Ovary (tissue), 9 donors: ENCODE data around the gene SEC31B. TPM values are rescaled to one million over a fixed set of nuclear protein-coding genes. Genes with fewer than 3 reads are reported as not detected.

ENCODE experiments used
- DNase-seq, 5 donors: peaks; one replicate each; pipeline ENCODE4 v3.0.0-alpha.2; 2019 to 2020
- H3K27ac ChIP-seq, 2 donors: fragments of 200-600 bp; one replicate each; pipeline versions ENCODE4 v1.5.1 to v1.8.0; 2019 to 2022
- H3K27me3 ChIP-seq: fragments of 200-600 bp; one replicate; pipeline ENCODE4 v1.8.0; 2022
- H3K36me3 ChIP-seq: fragments of 200-600 bp; sonication (generic); one replicate; pipeline ENCODE4 v1.5.1; 2019
- H3K4me1 ChIP-seq: one replicate; pipeline ENCODE4 v1.8.1; 2013; ENCODE audit warnings: mild to moderate bottlenecking, moderate library complexity; ENCODE audit not compliant: insufficient read depth
- H3K4me3 ChIP-seq: fragments of 200-600 bp; sonication (generic); one replicate; pipeline ENCODE4 v1.5.1; 2017
- H3K9me3 ChIP-seq, 2 donors: fragments of 200-600 bp in 1 of 2; sonication (generic) in 1 of 2; one replicate each; pipeline versions ENCODE4 v1.5.1 to v1.8.1; 2013 to 2019; ENCODE audit warnings: mild to moderate bottlenecking in 1 of 2, moderate library complexity in 1 of 2
- CTCF ChIP-seq, 3 donors: fragments of 450-650 bp in 2 of 3; fragments of 200-600 bp in 1 of 3; IDR thresholded peaks; one replicate each; pipeline versions ENCODE4 v1.5.1 to v1.8.0; 2016 to 2022; ENCODE audit warnings: antibody characterized with exemption in 3 of 3, mild to moderate bottlenecking in 1 of 3
- EP300 ChIP-seq: sonication (generic); formaldehyde crosslinking; IDR thresholded peaks from one replicate; pipeline ENCODE4 v1.6.1; 2017; ENCODE audit warnings: antibody characterized with exemption
- POLR2A ChIP-seq: fragments of 450-650 bp; IDR thresholded peaks from one replicate; pipeline ENCODE4 v1.6.1; 2017; ENCODE audit warnings: antibody characterized with exemption, mild to moderate bottlenecking, moderate library complexity
- WGBS, 3 donors: extraction: QIAGEN DNeasy Blood & Tissue Kit in 1 of 3; methylation state at CpG; one replicate each; pipeline versions ENCODE4 v1.1.5 to v1.1.7; 2013 to 2017; 5-methylcytosine and 5-hydroxymethylcytosine counted together
- intact Hi-C, 4 donors: fragments of 100-400 bp; cut with DNase I; formaldehyde crosslinking; loops; one replicate each; pipeline versions ENCODE4 v1.11.0 to v1.15.1; 2022 to 2023
- polyA plus RNA-seq, 2 donors: library from polyadenylated mRNA; stranded (reverse); fragments of 200-250 nt in 1 of 2; fragments of 350-450 nt in 1 of 2; fragmentation: Illumina TruSeq in 1 of 2; extraction: RNeasy Lipid Tissue Mini Kit (QIAGEN cat#74804) in 1 of 2; gene quantifications; one replicate each; pipeline ENCODE4 v1.2.3, GENCODE V29; 2013 to 2014
- total RNA-seq, 7 donors: library from RNA; depleted of rRNA in 2 of 7; stranded (reverse); fragments of >200 nt in 2 of 7; fragmentation: NEBNext Ultra II Directional in 3 of 7; extraction: Animal tissue kit (Norgen Biotek cat#: 25700) in 3 of 7; gene quantifications; one replicate each; pipeline versions ENCODE4 v1.1.0 to v1.2.4, GENCODE V29; 2016 to 2023
- donor health status: DM: no; HTN: no; CAD: no; lungs with moderate emphysema.
- donor health status: DM: no; HTN: no; CAD: no.
- donor health status: Bipolar disorder and iron deficiency.
- donor health status: DM: yes; HTN: yes; CAD: no.
- donor health status: DM: no; HTN: no; CAD: no.
- donor health status: DM: yes; HTN: yes; CAD: no.

The SEC31B gene
- total and polyA plus RNA-seq, 9 donors, result 6.1 to 14.1 (median 8.3) TPM

DNA sequence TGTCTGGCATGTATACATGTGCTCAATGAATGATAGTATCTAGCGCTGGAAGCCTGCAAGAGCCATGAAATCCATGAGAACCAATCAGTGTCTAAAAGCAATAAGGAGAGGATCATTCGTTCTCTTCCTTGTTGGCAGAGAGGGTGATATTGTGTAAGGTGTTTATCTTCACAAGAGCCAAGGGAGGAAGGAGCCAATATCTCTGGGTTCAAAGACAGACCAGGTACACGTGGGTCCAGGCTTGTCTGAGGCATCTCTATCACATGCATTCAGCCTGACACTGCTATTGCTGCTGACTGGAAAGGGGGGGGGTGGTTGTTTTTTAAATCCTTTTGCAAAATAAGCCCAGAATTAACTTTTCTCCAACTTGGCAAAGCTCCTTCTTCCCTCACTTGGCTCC, 4.0 kb downstream of the SEC31B start:
- WGBS, 3 donors, result 69 to 85% (median 80%) methylated on average over 3 of the region's 3 CpGs
- Histone ChIP-seq H3K4me3 (no peak overlapping the region), H3K9me3 (no peaks in the 10 kb centered on the region), H3K27ac (no peak overlapping the region), H3K27me3 (no peaks in the 10 kb centered on the region), H3K4me1 (peaks cover 8% of the 10 kb centered on the region), H3K36me3 (no peaks in the 10 kb centered on the region)
- intact Hi-C loops, result loop anchor here in 1 of 4 donors (10.0 kb wide), 2 partner anchors 181 to 211 kb away; partner anchors contain the start of gene PKD2L1
- TF ChIP-seq POLR2A (no peak), CTCF (IDR thresholded peaks at IDR 0.05) (no peak), EP300 (no peak)
- DNase-seq, result no peak

- Histone ChIP-seq H3K4me1 (no peaks in the 10 kb centered on the region), H3K36me3 (no peaks in the 10 kb centered on the region), H3K4me3 (no peak overlapping the region), H3K9me3 (no peaks in the 10 kb centered on the region), H3K27me3 (no peaks in the 10 kb centered on the region), H3K27ac (no peak overlapping the region)
- intact Hi-C loops, result loop anchor here in 1 of 4 donors (10.0 kb wide), 2 partner anchors 176 to 206 kb away; partner anchors contain the start of gene PKD2L1
- 87 to 92% (median 89%) methylated on average over 7 of the region's 7 CpGs for WGBS, 3 donors
- no peak for TF ChIP-seq POLR2A
- TF ChIP-seq CTCF (IDR thresholded peaks at IDR 0.05), result no peak
- no peak for TF ChIP-seq EP300
- DNase-seq, result no peak
These were observed 8.9 kb downstream of the SEC31B start for GRCh38 chr10:100510533-100511308.

DNA sequence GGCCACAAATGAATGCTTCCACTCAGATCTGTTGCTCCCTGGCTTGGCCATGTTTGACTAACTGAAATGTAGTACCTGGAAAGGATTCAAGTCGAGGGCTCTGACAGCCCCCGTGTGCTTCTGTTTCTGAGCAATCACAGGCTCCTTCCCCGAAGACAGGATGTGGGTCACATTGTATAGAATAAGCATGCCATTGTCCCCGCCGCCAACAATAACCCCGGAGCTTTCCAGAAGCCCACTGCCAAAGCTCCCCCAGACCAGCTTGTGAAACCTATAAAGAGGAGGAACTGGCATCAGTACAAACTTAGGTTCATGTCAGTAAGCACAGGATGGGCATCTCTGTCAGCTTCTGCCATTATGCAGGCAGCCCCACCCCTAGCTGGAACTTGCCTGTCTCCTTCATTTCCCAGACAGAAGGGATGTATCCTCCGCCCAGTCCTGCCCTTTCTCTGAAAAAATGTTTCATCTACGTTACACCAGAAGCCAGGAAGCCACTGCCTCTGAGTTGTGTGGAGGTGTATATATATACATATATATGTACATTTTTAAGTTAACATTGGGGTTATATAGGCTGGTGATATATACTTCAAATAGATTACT, 10.3 kb downstream of the SEC31B start:
- WGBS, 3 donors, result 82 to 85% (median 83%) methylated on average over 8 of the region's 8 CpGs
- Histone ChIP-seq H3K27ac (no peak overlapping the region), H3K36me3 (no peaks in the 10 kb centered on the region)

GRCh38 chr10:100508691-100509150, 10.9 kb downstream of the SEC31B start:
- TF ChIP-seq EP300 (no peak), CTCF (IDR thresholded peaks at IDR 0.05) (no peak), POLR2A (no peak)
- WGBS, 3 donors, result 58 to 68% (median 61%) methylated on average over 3 of the region's 3 CpGs
- Histone ChIP-seq H3K4me1 (no peaks in the 10 kb centered on the region), H3K36me3 (no peaks in the 10 kb centered on the region), H3K4me3 (no peak overlapping the region), H3K27me3 (no peaks in the 10 kb centered on the region), H3K27ac (no peak overlapping the region), H3K9me3 (no peaks in the 10 kb centered on the region)
- intact Hi-C loops, result no loop called here
- DNase-seq, result no peak

More for the DNA sequence above, 10.3 kb downstream of the SEC31B start:
- H3K4me3 ChIP-seq, result no peak overlapping the region
- intact Hi-C loops, result no loop called here
- no peak for TF ChIP-seq EP300
- no peak for TF ChIP-seq POLR2A
- no peak for TF ChIP-seq CTCF (IDR thresholded peaks at IDR 0.05)
- no peak for DNase-seq
- H3K27me3 ChIP-seq, result no peaks in the 10 kb centered on the region
- H3K4me1 ChIP-seq, result no peaks in the 10 kb centered on the region
- H3K9me3 ChIP-seq, result no peaks in the 10 kb centered on the region
